ENCODE results near the gene MSI2. TPM values are rescaled to one million over a fixed set of nuclear protein-coding genes. Genes with fewer than 3 reads are reported as not detected.

MSI2 gene
- total RNA-seq, 1 donor from 2014 or later: 21.1 TPM

DNA sequence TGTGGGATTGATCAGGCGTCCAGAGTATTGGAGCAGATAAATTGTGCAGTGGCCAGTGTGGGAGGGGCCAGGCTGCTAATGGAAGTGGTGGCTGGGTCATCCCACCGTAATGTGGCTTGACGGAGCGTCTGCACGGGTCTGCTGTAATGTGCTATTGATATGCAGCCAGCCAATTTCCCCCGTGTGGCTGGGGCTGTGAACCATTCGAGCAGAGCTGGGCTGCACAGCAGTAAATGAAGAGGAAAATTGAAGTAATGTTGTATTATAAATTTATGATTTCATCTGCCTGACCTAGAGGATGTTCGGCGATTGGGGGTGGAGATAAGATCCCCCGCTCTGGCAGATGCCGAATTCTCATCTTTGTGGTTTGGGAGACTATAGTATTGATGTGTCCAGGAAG is 367.3 kb downstream of the MSI2 start:
- Histone ChIP-seq H3K36me3 (ENCODE audit: control insufficient read depth, insufficient read depth, low read length) (peaks cover 5% of the 10 kb centered on the region), H3K4me3 (ENCODE audit: low read depth, low read length) (no peak overlapping the region), H3K27me3 (ENCODE audit: control insufficient read depth, insufficient read depth, low read length) (no peaks in the 10 kb centered on the region)
- no peak for FAIRE-seq
- no peak for TF ChIP-seq CTCF (IDR thresholded peaks at IDR 0.05; ENCODE audit: insufficient read depth, low read length, severe bottlenecking)
- no peak for DNase-seq (ENCODE audit: low read depth)

GRCh38 chr17:57624386-57624785 is 368.1 kb downstream of the MSI2 start:
- DNase-seq (ENCODE audit: low read depth): peak; percentile 7
- Histone ChIP-seq H3K36me3 (ENCODE audit: control insufficient read depth, insufficient read depth, low read length) (peaks cover 8% of the 10 kb centered on the region), H3K4me3 (ENCODE audit: low read depth, low read length) (no peak overlapping the region), H3K27me3 (ENCODE audit: control insufficient read depth, insufficient read depth, low read length) (no peaks in the 10 kb centered on the region)
- no peak for TF ChIP-seq CTCF (IDR thresholded peaks at IDR 0.05; ENCODE audit: insufficient read depth, low read length, severe bottlenecking)
- no peak for FAIRE-seq

- H3K4me3 ChIP-seq (ENCODE audit: low read depth, low read length): no peak overlapping the region
- H3K27me3 ChIP-seq (ENCODE audit: control insufficient read depth, insufficient read depth, low read length): no peaks in the 10 kb centered on the region
- TF ChIP-seq CTCF (IDR thresholded peaks at IDR 0.05; ENCODE audit: insufficient read depth, low read length, severe bottlenecking): no peak
- DNase-seq (ENCODE audit: low read depth) (no peak), FAIRE-seq (no peak)
- H3K36me3 ChIP-seq (ENCODE audit: control insufficient read depth, insufficient read depth, low read length): peaks cover 5% of the 10 kb centered on the region
These were observed 369.2 kb downstream of the MSI2 start for GRCh38 chr17:57625511-57625910.

DNA sequence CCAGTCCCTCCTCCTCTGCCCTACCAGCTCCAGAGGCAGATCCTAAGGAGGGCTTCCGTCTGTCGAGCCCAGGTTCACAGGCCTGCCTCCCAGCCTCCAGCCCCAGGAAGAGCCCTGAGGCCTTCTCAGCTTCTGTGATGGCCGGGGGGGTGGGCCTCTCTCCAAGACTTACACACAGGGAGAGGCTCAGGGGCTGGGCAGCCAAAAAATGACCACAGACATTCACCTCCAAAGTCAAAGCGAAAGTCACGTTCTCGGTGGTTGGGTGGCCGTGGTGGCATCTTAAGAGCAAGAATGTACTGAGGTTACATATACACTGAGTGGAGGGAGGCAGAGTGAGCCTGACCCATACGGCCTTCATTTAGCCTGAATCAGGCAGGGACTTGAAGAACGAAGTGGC is 369.6 kb downstream of the MSI2 start:
- H3K4me3 ChIP-seq (ENCODE audit: low read depth, low read length): no peak overlapping the region
- H3K27me3 ChIP-seq (ENCODE audit: control insufficient read depth, insufficient read depth, low read length): no peaks in the 10 kb centered on the region
- DNase-seq (ENCODE audit: low read depth) (no peak), FAIRE-seq (no peak)
- peaks cover 5% of the 10 kb centered on the region for H3K36me3 ChIP-seq (ENCODE audit: control insufficient read depth, insufficient read depth, low read length)
- TF ChIP-seq CTCF (IDR thresholded peaks at IDR 0.05; ENCODE audit: insufficient read depth, low read length, severe bottlenecking): no peak

- FAIRE-seq (no peak), DNase-seq (ENCODE audit: low read depth) (no peak)
- H3K4me3 ChIP-seq (ENCODE audit: low read depth, low read length): no peak overlapping the region
- peaks cover 5% of the 10 kb centered on the region for H3K36me3 ChIP-seq (ENCODE audit: control insufficient read depth, insufficient read depth, low read length)
- TF ChIP-seq CTCF (IDR thresholded peaks at IDR 0.05; ENCODE audit: insufficient read depth, low read length, severe bottlenecking): no peak
- H3K27me3 ChIP-seq (ENCODE audit: control insufficient read depth, insufficient read depth, low read length): no peaks in the 10 kb centered on the region
These were observed 370.3 kb downstream of the MSI2 start for GRCh38 chr17:57626520-57627210.

DNA sequence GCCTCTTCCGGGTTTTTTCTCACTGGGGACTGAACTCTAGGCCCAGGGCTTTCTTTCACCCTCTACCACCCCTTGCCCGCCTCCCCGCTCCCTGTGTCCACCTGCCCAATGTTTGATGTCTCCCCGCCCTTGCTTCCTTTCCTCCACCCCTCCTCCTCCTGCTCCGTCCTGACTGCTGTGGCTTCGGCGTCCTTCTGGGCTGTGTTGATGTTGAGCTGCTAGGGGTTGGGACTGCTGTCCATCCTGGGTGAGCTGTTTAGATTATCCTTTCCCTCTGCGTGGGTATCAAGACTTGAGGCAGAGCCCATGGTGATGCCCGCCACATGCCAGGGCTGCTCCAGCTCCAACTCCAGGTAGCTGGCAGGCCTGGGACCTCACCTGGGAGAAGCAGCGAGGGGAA is 371.3 kb downstream of the MSI2 start:
- TF ChIP-seq CTCF (IDR thresholded peaks at IDR 0.05; ENCODE audit: insufficient read depth, low read length, severe bottlenecking): no peak
- Histone ChIP-seq H3K27me3 (ENCODE audit: control insufficient read depth, insufficient read depth, low read length) (no peaks in the 10 kb centered on the region), H3K4me3 (ENCODE audit: low read depth, low read length) (no peak overlapping the region), H3K36me3 (ENCODE audit: control insufficient read depth, insufficient read depth, low read length) (peaks cover 5% of the 10 kb centered on the region)
- DNase-seq (ENCODE audit: low read depth) (no peak), FAIRE-seq (no peak)

Data from bronchial epithelial cell (primary cell).